Uterus (tissue), 4 donors: ENCODE data around the gene PLXNA2. TPM values are rescaled to one million over a fixed set of nuclear protein-coding genes. Genes with fewer than 3 reads are reported as not detected.

Source experiments
- DNase-seq, 2 donors: peaks; one replicate each; pipeline ENCODE4 v3.0.0-alpha.2; 2019 to 2020
- H3K27ac ChIP-seq, 2 donors: fragments of 200-600 bp; sonication (generic); 1 replicate in 1 of 2; 2 replicates in 1 of 2; pipeline ENCODE4 v1.5.1; 2016 to 2018
- H3K27me3 ChIP-seq, 2 donors: fragments of 200-600 bp; sonication (generic); one replicate each; pipeline ENCODE4 v1.5.1; 2018 to 2019; ENCODE audit warnings: control low read depth in 1 of 2
- H3K36me3 ChIP-seq, 2 donors: fragments of 200-600 bp; sonication (generic); one replicate each; pipeline ENCODE4 v1.5.1; 2019; ENCODE audit warnings: control low read depth in 1 of 2
- H3K4me1 ChIP-seq, 2 donors: fragments of 200-600 bp; sonication (generic); one replicate each; pipeline ENCODE4 v1.5.1; 2018 to 2019; ENCODE audit warnings: control low read depth in 1 of 2
- H3K4me3 ChIP-seq, 2 donors: fragments of 200-600 bp; sonication (generic); 1 replicate in 1 of 2; 2 replicates in 1 of 2; pipeline ENCODE4 v1.5.1; 2018 to 2019; ENCODE audit warnings: mild to moderate bottlenecking in 1 of 2
- H3K9me3 ChIP-seq, 2 donors: fragments of 200-600 bp; sonication (generic); one replicate each; pipeline ENCODE4 v1.5.1; 2019; ENCODE audit warnings: control low read depth in 1 of 2
- POLR2A ChIP-seq, 2 donors: fragments of 450-650 bp; IDR thresholded peaks; one replicate each; pipeline ENCODE4 v1.6.1; 2016; ENCODE audit warnings: antibody characterized with exemption in 2 of 2, mild to moderate bottlenecking in 1 of 2, moderate library complexity in 1 of 2
- intact Hi-C: fragments of 100-400 bp; cut with DNase I; formaldehyde crosslinking; loops from one replicate; pipeline ENCODE4 v1.15.1; 2023; ENCODE audit warnings: low total_unique reads
- total RNA-seq, 4 donors: library from RNA; depleted of rRNA in 3 of 4; stranded (reverse); fragments of >200 nt in 3 of 4; gene quantifications; one replicate each; pipeline versions ENCODE4 v1.1.0 to v1.2.4, GENCODE V29; 2014 to 2023
- TF ChIP-seq, protein P1 (sequence below), 4 experiments: fragments of 200-600 bp in 2 of 4; fragments of 450-650 bp in 2 of 4; sonication (generic) in 2 of 4; IDR thresholded peaks; one replicate each; pipeline ENCODE4 v1.5.1; 2016 to 2019; ENCODE audit warnings: antibody characterized with exemption in 4 of 4, mild to moderate bottlenecking in 2 of 4, moderate library complexity in 1 of 4
- donor health status: DM: yes; HTN: yes; CAD: no.

The PLXNA2 gene
- total RNA-seq, 4 donors from 2014 or later, result 5.4 to 94.5 (median 9.5) TPM

DNA sequence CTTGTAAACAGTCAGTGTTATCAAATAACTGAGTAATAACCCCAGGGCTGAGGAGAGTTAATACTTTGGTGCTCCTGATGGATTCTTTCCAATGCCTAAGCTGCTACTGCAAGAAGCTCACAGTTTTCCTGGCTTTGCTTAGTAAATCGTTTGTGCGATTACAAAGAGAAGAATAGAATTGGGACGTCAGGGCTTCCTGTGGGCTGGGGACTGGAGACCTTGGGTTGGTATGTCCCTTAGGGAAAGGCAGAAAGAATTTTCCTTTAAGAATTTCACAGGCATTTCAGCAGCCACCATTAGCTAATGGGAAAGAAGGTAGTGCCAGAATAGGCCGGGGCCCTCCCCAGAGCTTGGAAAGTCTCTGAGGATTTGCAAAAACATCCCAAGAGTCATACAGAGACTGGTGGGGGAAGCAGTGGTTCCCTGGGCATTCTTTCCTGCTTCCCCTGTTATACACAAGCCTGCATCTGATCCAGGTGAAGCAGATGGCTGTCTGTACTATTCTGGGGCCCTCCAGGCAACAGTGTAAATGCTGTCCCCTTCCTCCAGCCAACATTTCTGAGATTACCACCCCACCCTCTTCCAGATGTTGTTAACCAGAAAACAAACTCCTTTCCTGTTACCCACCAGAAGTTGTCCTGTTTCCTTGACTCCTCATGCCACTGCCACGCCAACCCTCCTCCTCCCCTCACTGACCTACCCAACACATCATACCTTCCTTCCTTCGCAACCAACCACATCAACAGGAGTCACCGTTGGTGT, 40.2 kb downstream of the PLXNA2 start:
- no peak overlapping the region for H3K4me3 ChIP-seq
- DNase-seq, result no peak
- no peaks in the 10 kb centered on the region for H3K36me3 ChIP-seq
- TF ChIP-seq, protein P1, sequence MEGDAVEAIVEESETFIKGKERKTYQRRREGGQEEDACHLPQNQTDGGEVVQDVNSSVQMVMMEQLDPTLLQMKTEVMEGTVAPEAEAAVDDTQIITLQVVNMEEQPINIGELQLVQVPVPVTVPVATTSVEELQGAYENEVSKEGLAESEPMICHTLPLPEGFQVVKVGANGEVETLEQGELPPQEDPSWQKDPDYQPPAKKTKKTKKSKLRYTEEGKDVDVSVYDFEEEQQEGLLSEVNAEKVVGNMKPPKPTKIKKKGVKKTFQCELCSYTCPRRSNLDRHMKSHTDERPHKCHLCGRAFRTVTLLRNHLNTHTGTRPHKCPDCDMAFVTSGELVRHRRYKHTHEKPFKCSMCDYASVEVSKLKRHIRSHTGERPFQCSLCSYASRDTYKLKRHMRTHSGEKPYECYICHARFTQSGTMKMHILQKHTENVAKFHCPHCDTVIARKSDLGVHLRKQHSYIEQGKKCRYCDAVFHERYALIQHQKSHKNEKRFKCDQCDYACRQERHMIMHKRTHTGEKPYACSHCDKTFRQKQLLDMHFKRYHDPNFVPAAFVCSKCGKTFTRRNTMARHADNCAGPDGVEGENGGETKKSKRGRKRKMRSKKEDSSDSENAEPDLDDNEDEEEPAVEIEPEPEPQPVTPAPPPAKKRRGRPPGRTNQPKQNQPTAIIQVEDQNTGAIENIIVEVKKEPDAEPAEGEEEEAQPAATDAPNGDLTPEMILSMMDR (IDR thresholded peaks at IDR 0.05), result no peak
- TF ChIP-seq POLR2A (IDR thresholded peaks at IDR 0.05), result no peak
- H3K27me3 ChIP-seq, result no peaks in the 10 kb centered on the region
- no peaks in the 10 kb centered on the region for H3K4me1 ChIP-seq
- H3K27ac ChIP-seq, result peak overlapping the region; percentile 12 to 59
- intact Hi-C loops, result no loop called here
- H3K9me3 ChIP-seq, result no peaks in the 10 kb centered on the region

DNA sequence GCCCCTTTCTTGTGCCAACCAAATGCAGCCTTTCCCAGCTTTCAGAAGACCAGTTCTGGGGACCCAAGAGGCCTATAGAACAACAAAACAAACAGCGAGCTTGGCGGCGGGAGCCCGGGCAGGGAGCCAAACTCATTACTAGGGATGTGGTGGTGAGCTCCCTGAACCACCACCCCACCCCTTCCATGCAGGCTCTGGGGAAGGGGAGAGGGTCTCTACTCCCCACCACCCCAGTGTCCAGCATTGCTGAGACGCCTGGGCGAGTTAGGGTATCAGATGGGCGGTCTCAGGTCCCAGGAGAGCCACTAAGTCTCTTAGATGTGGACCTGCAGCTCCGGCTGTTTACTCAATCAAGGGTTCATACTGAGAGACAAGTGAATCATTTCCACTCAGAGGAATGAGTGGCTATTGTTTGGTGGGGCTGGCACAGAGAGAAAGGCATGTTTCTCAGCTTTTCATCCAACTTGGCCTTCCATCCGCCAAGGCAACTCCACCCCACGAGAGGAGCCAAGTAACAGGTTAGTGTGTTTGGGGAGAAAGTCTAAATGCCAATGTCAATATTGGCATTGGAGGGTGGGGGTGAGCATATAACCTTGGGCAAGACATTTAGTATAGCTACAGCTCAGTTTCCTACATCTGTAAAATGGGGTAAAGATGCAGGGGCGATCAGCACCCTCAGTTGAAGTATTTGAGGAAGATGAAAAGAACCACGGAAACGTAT, 40.9 kb downstream of the PLXNA2 start:
- Histone ChIP-seq H3K9me3 (no peaks in the 10 kb centered on the region), H3K27me3 (no peaks in the 10 kb centered on the region), H3K4me1 (no peaks in the 10 kb centered on the region), H3K36me3 (no peaks in the 10 kb centered on the region), H3K4me3 (no peak overlapping the region), H3K27ac (peak overlapping the region; percentile 12 to 59)
- DNase-seq, result peak in 1 of 2 donors; percentile 39
- intact Hi-C loops, result no loop called here
- TF ChIP-seq, protein P1 (IDR thresholded peaks at IDR 0.05), result no peak
- no peak for TF ChIP-seq POLR2A (IDR thresholded peaks at IDR 0.05)

DNA sequence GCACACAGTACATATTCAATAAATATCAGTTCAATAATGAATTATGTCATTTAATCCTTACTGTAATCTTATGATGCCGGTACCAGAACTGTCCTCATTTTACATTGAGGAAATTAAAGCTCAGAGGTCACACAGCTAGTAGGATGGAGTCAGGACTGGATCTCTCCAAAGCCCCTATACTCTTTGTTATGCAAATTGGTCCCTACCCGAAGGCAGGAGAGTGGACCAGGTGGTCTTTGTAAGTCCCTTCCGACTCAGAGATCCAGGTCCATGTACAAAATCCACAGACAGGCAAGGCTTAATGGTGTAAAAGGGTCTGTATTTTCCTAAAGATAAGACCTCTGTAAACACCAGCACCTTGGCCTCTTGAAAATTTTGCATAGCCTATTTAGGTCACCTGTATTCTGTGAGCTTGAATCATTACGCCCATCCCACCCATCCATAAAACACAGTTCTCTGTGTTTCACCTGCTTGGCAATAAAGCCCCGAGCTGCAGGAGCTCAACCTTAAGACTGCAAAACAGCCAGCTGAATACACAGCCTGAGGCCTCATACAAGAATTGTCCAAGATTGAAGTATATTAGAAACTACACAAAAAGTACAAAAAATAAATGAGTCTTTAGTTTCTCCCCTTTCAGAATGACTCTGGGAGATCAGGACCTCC, 41.7 kb downstream of the PLXNA2 start:
- Histone ChIP-seq H3K27me3 (no peaks in the 10 kb centered on the region), H3K9me3 (no peaks in the 10 kb centered on the region), H3K36me3 (no peaks in the 10 kb centered on the region), H3K27ac (peak overlapping the region; percentile 12 to 59), H3K4me1 (no peaks in the 10 kb centered on the region), H3K4me3 (no peak overlapping the region)
- intact Hi-C loops, result no loop called here
- TF ChIP-seq POLR2A (IDR thresholded peaks at IDR 0.05), result no peak
- TF ChIP-seq, protein P1 (IDR thresholded peaks at IDR 0.05), result no peak
- DNase-seq, result no peak

DNA sequence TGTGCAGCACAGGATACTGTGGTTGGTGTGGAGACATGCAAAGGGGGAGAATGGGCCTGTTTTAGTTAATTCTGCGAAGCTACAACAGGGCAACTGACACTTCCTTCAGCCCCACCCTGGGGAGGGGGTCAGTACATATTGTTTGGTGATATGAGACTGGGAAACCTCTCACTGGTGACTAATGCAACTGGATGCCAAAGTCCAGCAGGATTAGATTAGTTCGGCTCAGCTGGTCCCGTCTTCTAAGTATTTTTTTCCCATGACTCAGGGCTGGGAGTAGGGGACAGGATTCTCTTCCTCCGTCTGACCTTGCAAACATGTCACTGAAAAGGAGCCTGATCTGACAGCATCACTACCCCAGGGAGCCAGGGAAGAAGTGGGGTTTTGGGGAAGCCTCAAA, 43.0 kb downstream of the PLXNA2 start:
- Histone ChIP-seq H3K27me3 (no peaks in the 10 kb centered on the region), H3K9me3 (no peaks in the 10 kb centered on the region), H3K27ac (peak overlapping the region; percentile 4 to 23), H3K4me3 (no peak overlapping the region), H3K4me1 (no peaks in the 10 kb centered on the region), H3K36me3 (no peaks in the 10 kb centered on the region)
- intact Hi-C loops, result no loop called here
- no peak for TF ChIP-seq POLR2A (IDR thresholded peaks at IDR 0.05)
- TF ChIP-seq, protein P1 (IDR thresholded peaks at IDR 0.05), result no peak
- DNase-seq, result peak; percentile 28 to 64

DNA sequence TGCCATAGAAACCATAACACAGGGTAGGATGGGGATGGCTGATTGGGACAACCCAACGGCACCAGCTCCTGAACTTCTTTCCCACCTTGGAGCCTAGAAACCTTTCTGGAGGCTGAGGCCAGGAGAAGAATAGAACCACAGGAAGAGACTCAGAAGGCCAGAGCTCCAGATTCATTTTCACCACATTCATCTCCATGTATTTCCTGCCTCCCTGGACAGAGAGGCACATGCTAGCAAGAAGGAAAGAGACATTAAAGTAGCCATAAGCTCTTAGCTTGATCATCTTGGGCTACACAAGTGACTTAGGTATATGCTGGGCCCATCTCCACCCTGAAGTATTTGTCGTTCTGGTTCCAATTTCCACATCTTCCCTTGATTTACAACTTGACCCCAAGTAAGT, 44.1 kb downstream of the PLXNA2 start:
- no peaks in the 10 kb centered on the region for H3K36me3 ChIP-seq
- intact Hi-C loops, result no loop called here
- H3K4me3 ChIP-seq, result no peak overlapping the region
- no peaks in the 10 kb centered on the region for H3K4me1 ChIP-seq
- DNase-seq, result no peak
- TF ChIP-seq, protein P1 (IDR thresholded peaks at IDR 0.05), result no peak
- no peak overlapping the region for H3K27ac ChIP-seq
- no peaks in the 10 kb centered on the region for H3K27me3 ChIP-seq
- no peaks in the 10 kb centered on the region for H3K9me3 ChIP-seq
